Mesenchymal stem cell (in vitro differentiated cells and primary cell): ENCODE measurements around the gene NDOR1.

Experiments
- DNase-seq: peaks from one replicate; pipeline ENCODE4 v3.0.0-alpha.2; 2013
- H2AFZ ChIP-seq: one replicate; pipeline ENCODE4 v1.6.1; 2013; ENCODE audit warnings: low read depth, mild to moderate bottlenecking, control low read depth, inconsistent platforms, low read length, moderate library complexity
- H2AK5ac ChIP-seq: 2 replicates; pipeline ENCODE4 v1.6.1; 2013; ENCODE audit warnings: low read length, moderate library complexity, mild to moderate bottlenecking, inconsistent platforms; ENCODE audit not compliant: severe bottlenecking
- H2BK120ac ChIP-seq: one replicate; pipeline ENCODE4 v1.6.1; 2013; ENCODE audit warnings: low read depth, mild to moderate bottlenecking, inconsistent platforms, low read length, moderate library complexity
- H2BK12ac ChIP-seq, 2 experiments: one replicate each; pipeline ENCODE4 v1.6.1; 2013; ENCODE audit warnings: inconsistent platforms in 2 of 2, low read length in 2 of 2, mild to moderate bottlenecking in 2 of 2, moderate library complexity in 2 of 2, control low read depth in 1 of 2
- H2BK15ac ChIP-seq: one replicate; pipeline ENCODE4 v1.6.1; 2013; ENCODE audit warnings: mild to moderate bottlenecking, low read depth, inconsistent platforms; ENCODE audit not compliant: poor library complexity, severe bottlenecking
- H2BK5ac ChIP-seq: 2 replicates; pipeline ENCODE4 v1.6.1; 2013; ENCODE audit warnings: low read depth, mild to moderate bottlenecking, low read length, control low read depth, inconsistent platforms; ENCODE audit not compliant: poor library complexity, severe bottlenecking
- H3K14ac ChIP-seq, 2 experiments: one replicate each; pipeline ENCODE4 v1.6.1; 2013; ENCODE audit warnings: inconsistent platforms in 2 of 2, low read length in 2 of 2, control low read depth in 1 of 2, mild to moderate bottlenecking in 1 of 2, moderate library complexity in 1 of 2
- H3K18ac ChIP-seq, 2 experiments: one replicate each; pipeline ENCODE4 v1.6.1; 2013; ENCODE audit warnings: inconsistent platforms in 2 of 2, low read length in 2 of 2, control low read depth in 1 of 2, low read depth in 1 of 2, mild to moderate bottlenecking in 1 of 2
- H3K23ac ChIP-seq, 2 experiments: one replicate each; pipeline ENCODE4 v1.6.1; 2013; ENCODE audit warnings: inconsistent platforms in 2 of 2, low read length in 2 of 2, mild to moderate bottlenecking in 2 of 2, moderate library complexity in 2 of 2, control low read depth in 1 of 2
- H3K27ac ChIP-seq: 2 replicates; pipeline ENCODE4 v1.5.1; 2013; ENCODE audit warnings: mild to moderate bottlenecking, moderate library complexity, low read length, control low read depth, inconsistent platforms; ENCODE audit not compliant: poor library complexity, severe bottlenecking
- H3K27me3 ChIP-seq, 2 experiments: 2 replicates each; pipeline versions ENCODE4 v1.6.1 to v1.7.0; 2013; ENCODE audit warnings: low read length in 2 of 2, mild to moderate bottlenecking in 2 of 2, moderate library complexity in 2 of 2, control low read depth in 1 of 2, inconsistent platforms in 1 of 2; ENCODE audit not compliant: control insufficient read depth in 1 of 2, insufficient read depth in 1 of 2
- H3K36me3 ChIP-seq, 2 experiments: 2 replicates each; pipeline versions ENCODE4 v1.6.1 to v1.7.0; 2013; ENCODE audit warnings: low read length in 2 of 2, control low read depth in 1 of 2, inconsistent platforms in 1 of 2, low read depth in 1 of 2, mild to moderate bottlenecking in 1 of 2; ENCODE audit not compliant: insufficient read depth in 2 of 2, control insufficient read depth in 1 of 2
- H3K4ac ChIP-seq, 2 experiments: one replicate each; pipeline ENCODE4 v1.6.1; 2013; ENCODE audit warnings: inconsistent platforms in 2 of 2, low read length in 2 of 2, mild to moderate bottlenecking in 2 of 2, moderate library complexity in 2 of 2, control low read depth in 1 of 2, low read depth in 1 of 2
- H3K4me1 ChIP-seq: 2 replicates; pipeline ENCODE4 v1.6.1; 2013; ENCODE audit warnings: low read depth, low read length, control low read depth; ENCODE audit not compliant: control insufficient read depth, insufficient read depth
- H3K4me2 ChIP-seq: 2 replicates; pipeline ENCODE4 v1.6.1; 2013; ENCODE audit warnings: low read length, mild to moderate bottlenecking, inconsistent platforms; ENCODE audit not compliant: poor library complexity, severe bottlenecking
- H3K4me3 ChIP-seq, 2 experiments: 2 replicates each; pipeline versions ENCODE4 v1.5.1 to v1.7.0; 2013; ENCODE audit warnings: low read length in 2 of 2, mild to moderate bottlenecking in 2 of 2, control low read depth in 1 of 2, low read depth in 1 of 2; ENCODE audit not compliant: insufficient read depth in 1 of 2
- H3K79me1 ChIP-seq: replicated peaks from 2 replicates; pipeline ENCODE4 v1.6.1; 2013; ENCODE audit warnings: mild to moderate bottlenecking, control low read depth, low read length, inconsistent platforms; ENCODE audit not compliant: poor library complexity, severe bottlenecking
- H3K9ac ChIP-seq: 2 replicates; pipeline ENCODE4 v1.7.0; 2013; ENCODE audit warnings: mild to moderate bottlenecking, low read length, moderate library complexity
- H3K9me3 ChIP-seq: 2 replicates; pipeline ENCODE4 v1.7.0; 2013; ENCODE audit warnings: mild to moderate bottlenecking, low read length; ENCODE audit not compliant: control insufficient read depth
- H4K8ac ChIP-seq: one replicate; pipeline ENCODE4 v1.6.1; 2013; ENCODE audit warnings: inconsistent platforms, mild to moderate bottlenecking, low read length, moderate library complexity
- H4K91ac ChIP-seq: one replicate; pipeline ENCODE4 v1.6.1; 2013; ENCODE audit warnings: mild to moderate bottlenecking, low read length, inconsistent platforms
- WGBS: methylation state at CpG from one replicate; pipeline ENCODE4 v1.1.7; 2013; ENCODE audit warnings: mixed read lengths; 5-methylcytosine and 5-hydroxymethylcytosine counted together

The NDOR1 gene

DNA sequence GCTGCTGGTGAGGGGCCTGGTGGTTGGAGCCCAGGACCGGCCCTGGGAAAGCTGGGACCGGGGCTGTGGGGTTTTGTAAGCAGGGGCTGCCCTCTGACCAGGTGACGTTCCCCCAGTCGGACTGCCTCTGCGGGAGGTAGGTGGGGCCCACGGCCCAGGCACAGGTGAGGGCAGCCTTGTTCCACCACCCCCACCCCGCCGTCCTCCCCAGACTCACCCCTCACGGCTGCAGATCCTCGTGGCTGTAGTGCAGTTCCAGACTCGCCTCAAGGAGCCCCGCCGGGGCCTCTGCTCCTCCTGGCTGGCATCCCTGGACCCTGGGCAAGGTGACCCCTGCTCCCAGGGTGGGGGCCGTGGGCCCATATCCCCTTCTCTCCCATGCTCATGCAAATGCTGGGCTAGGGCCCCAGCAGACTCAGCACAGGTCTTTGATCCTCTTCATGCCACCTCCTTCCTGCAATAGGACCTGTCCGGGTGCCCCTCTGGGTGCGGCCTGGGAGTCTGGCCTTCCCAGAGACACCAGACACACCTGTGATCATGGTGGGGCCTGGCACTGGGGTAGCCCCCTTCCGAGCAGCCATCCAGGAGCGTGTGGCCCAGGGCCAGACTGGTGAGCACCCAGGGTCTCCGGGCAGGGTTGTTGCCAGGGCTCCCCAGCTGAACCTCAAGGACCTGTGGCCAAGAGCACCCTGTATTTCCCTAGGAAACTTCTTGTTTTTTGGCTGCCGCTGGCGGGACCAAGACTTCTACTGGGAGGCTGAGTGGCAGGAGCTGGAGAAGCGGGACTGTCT, 9.9 kb downstream of the NDOR1 start:
- Histone ChIP-seq H2AK5ac (no peak overlapping the region), H3K4me3 (no peak overlapping the region), H3K4me1 (peaks cover 38% of the 10 kb centered on the region), H2BK15ac (no peak overlapping the region), H4K91ac (no peak overlapping the region), H2BK120ac (no peak overlapping the region), H3K23ac (no peak overlapping the region), H3K14ac (no peak overlapping the region), H3K79me1 (peaks cover 3% of the 10 kb centered on the region), H2AFZ (no peak overlapping the region), H2BK5ac (no peak overlapping the region), H3K27ac (no peak overlapping the region), H4K8ac (no peak overlapping the region), H3K27me3 (no peaks in the 10 kb centered on the region), H3K9ac (no peak overlapping the region), H3K4ac (no peak overlapping the region), H3K36me3 (peaks cover 5 to 69% of the 10 kb centered on the region in 2 experiments), H2BK12ac (no peak overlapping the region), H3K4me2 (no peak overlapping the region), H3K18ac (no peak overlapping the region), H3K9me3 (no peaks in the 10 kb centered on the region)
- no peak for DNase-seq
- WGBS, result 97% methylated on average over 22 of the region's 22 CpGs

DNA sequence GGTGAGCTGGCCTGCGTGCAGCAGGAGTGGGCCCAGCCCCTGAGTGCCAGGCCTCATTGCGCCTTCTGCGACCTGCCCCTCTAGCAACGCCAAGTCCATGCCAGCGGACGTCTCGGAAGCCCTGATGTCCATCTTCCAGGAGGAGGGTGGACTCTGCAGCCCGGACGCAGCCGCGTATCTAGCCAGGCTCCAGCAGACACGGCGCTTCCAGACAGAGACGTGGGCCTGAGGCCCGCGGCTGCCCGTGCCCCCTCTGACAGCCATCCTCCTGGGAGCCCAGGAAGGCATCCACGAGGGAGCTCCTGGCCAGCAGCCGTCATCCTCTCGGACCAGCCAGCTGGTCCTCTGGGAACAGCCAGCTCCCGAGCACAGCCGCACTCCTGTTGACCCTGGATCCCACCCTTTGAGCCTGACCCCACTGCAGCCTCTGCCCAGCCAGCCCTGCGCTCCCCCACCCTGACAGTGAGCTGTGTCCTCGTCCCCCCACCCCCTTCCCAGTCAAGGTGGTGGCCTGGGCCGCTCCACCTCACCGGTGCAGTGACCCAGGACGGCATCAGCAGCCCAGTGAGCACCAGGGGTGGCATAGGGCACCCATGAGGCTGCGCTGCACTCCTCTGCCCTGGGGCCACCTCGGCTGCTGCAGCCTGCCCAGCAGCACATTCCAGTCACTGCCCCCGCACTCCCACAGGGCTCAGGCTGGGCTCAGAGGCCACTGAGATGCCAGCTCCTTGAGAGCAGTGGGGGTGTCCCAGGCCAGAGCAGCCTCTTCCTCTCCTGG, 10.9 kb downstream of the NDOR1 start:
- no peak overlapping the region for H2BK15ac ChIP-seq
- WGBS, result 98% methylated on average over 30 of the region's 30 CpGs
- H3K27ac ChIP-seq, result no peak overlapping the region
- H2BK120ac ChIP-seq, result no peak overlapping the region
- no peak overlapping the region for H3K4me3 ChIP-seq
- no peaks in the 10 kb centered on the region for H3K27me3 ChIP-seq
- H4K8ac ChIP-seq, result no peak overlapping the region
- no peak overlapping the region for H3K23ac ChIP-seq
- H3K36me3 ChIP-seq, result peaks cover 5 to 62% of the 10 kb centered on the region in 2 experiments
- H3K4ac ChIP-seq, result no peak overlapping the region
- no peak overlapping the region for H2AK5ac ChIP-seq
- no peak overlapping the region for H2BK5ac ChIP-seq
- H3K9me3 ChIP-seq, result no peaks in the 10 kb centered on the region
- H2BK12ac ChIP-seq, result no peak overlapping the region
- no peak overlapping the region for H3K4me2 ChIP-seq
- no peak for DNase-seq
- H3K14ac ChIP-seq, result no peak overlapping the region
- H2AFZ ChIP-seq, result no peak overlapping the region
- H4K91ac ChIP-seq, result no peak overlapping the region
- no peak overlapping the region for H3K18ac ChIP-seq
- H3K9ac ChIP-seq, result no peak overlapping the region
- H3K4me1 ChIP-seq, result peaks cover 45% of the 10 kb centered on the region
- H3K79me1 ChIP-seq, result peaks cover 3% of the 10 kb centered on the region

DNA sequence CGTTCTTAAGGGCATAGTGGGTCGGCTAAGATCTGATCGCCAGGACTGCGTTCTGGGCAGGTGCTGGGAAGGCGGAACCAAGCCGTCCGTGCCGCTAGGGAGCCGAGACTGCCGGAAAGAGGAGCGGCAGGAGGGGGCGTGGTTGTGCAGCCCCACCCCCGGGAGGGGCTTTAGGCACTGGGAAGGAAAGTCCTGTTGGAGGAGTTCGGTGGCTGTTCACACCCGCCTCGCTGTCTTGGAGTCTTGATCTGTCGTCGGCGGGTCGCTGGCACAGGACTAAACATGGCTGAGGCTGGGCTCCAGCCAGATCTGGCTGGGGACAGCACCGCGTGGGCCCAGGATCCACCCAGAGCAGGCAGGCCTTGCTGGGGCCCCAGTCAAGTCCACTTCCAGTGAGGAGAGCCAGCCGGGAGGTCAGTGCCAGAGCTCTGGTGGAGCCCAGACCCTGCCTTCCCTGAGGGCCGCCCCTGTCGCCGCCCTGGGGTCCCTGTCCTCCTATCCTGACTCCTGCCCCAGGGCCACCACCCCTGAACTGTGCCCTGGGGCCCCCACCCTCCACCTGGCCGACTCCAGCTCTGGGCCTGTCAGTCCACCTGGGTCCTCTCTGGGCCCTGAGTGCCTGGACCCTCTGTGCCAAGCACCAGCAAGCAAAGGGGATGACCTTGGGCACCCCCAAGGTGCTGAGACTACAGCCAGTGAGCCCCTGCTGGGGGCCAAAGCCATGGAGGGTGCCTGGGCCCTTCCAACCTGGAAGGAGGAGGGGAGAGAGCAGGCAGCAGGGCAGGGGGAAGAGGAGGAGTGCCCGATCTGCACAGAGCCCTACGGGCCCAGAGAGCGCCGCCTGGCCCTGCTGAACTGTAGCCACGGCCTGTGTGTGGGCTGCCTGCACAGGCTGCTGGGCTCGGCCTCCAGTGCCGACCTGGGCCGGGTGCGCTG, 12.0 kb downstream of the NDOR1 start:
- Histone ChIP-seq H2BK15ac (peak overlapping the region; percentile 97), H3K79me1 (peaks cover 3% of the 10 kb centered on the region), H3K4ac (peak overlapping the region; percentile 32 to 42), H2BK120ac (no peak overlapping the region), H3K27me3 (no peaks in the 10 kb centered on the region), H2BK12ac (peak overlapping the region in 1 of 2 experiments; percentile 73), H3K23ac (peak overlapping the region in 1 of 2 experiments; percentile 23), H2BK5ac (no peak overlapping the region), H4K91ac (peak overlapping the region; percentile 64), H3K9ac (peak overlapping the region; percentile 60), H2AK5ac (no peak overlapping the region), H3K4me3 (peak overlapping the region in 1 of 2 experiments; percentile 69), H3K14ac (peak overlapping the region in 1 of 2 experiments; percentile 35), H3K36me3 (peaks cover 5 to 50% of the 10 kb centered on the region in 2 experiments), H2AFZ (no peak overlapping the region), H4K8ac (peak overlapping the region; percentile 52), H3K4me2 (no peak overlapping the region), H3K18ac (peak overlapping the region; percentile 34 to 61), H3K4me1 (peaks cover 53% of the 10 kb centered on the region), H3K27ac (no peak overlapping the region), H3K9me3 (no peaks in the 10 kb centered on the region)
- 43% methylated on average over 36 of the region's 36 CpGs for WGBS
- peak; percentile 63 for DNase-seq
